Activated gamma-delta T cell treated with anti-CD3 and anti-CD28 coated beads, Interleukin-2, amount 50 U/mL, for 16 hours (primary cell): ENCODE measurements around the gene KRTAP12-1.

Experiments
- DNase-seq: peaks from one replicate; pipeline ENCODE4 v3.0.0-alpha.2; 2020; ENCODE audit warnings: low read depth

Gene KRTAP12-1

GRCh38 chr21:44681861-44682579 lies at the start of gene KRTAP12-1:
Gene KRTAP12-1 (minus strand): TSS chr21:44682163. CDS start chr21:44682123, 40 bp downstream.
- DNase-seq, result no peak

- no peak for DNase-seq
Observed at GRCh38 chr21:44730951-44731579, 49.1 kb upstream of the KRTAP12-1 start.

- no peak for DNase-seq
Observed at GRCh38 chr21:44730028-44730395, 48.0 kb upstream of the KRTAP12-1 start.

GRCh38 chr21:44729336-44730027 lies 47.5 kb upstream of the KRTAP12-1 start:
- no peak for DNase-seq

GRCh38 chr21:44728716-44729115 lies 46.8 kb upstream of the KRTAP12-1 start:
- DNase-seq, result no peak

- DNase-seq, result no peak
Observed at GRCh38 chr21:44727757-44728156, 45.8 kb upstream of the KRTAP12-1 start.

- no peak for DNase-seq
Observed at GRCh38 chr21:44727321-44727720, 45.4 kb upstream of the KRTAP12-1 start.

- DNase-seq, result no peak
Observed at GRCh38 chr21:44726826-44727225, 44.9 kb upstream of the KRTAP12-1 start.

- DNase-seq, result no peak
Observed at GRCh38 chr21:44724926-44725325, 43.0 kb upstream of the KRTAP12-1 start.

- DNase-seq, result no peak
Observed at GRCh38 chr21:44724196-44724595, 42.2 kb upstream of the KRTAP12-1 start.

GRCh38 chr21:44723177-44724131 lies 41.5 kb upstream of the KRTAP12-1 start:
- DNase-seq, result no peak

GRCh38 chr21:44722731-44723130 lies 40.8 kb upstream of the KRTAP12-1 start:
- DNase-seq, result no peak

- DNase-seq, result no peak
Observed at GRCh38 chr21:44720170-44720569, 38.2 kb upstream of the KRTAP12-1 start.

GRCh38 chr21:44718571-44718970 lies 36.6 kb upstream of the KRTAP12-1 start:
- DNase-seq, result no peak

- no peak for DNase-seq
Observed at GRCh38 chr21:44718093-44718492, 36.1 kb upstream of the KRTAP12-1 start.

GRCh38 chr21:44716984-44717383 lies 35.0 kb upstream of the KRTAP12-1 start:
- DNase-seq, result no peak

GRCh38 chr21:44714905-44715304 lies 32.9 kb upstream of the KRTAP12-1 start:
- no peak for DNase-seq

- no peak for DNase-seq
Observed at GRCh38 chr21:44713846-44714245, 31.9 kb upstream of the KRTAP12-1 start.

GRCh38 chr21:44713130-44713529 lies 31.2 kb upstream of the KRTAP12-1 start:
- DNase-seq, result no peak

- DNase-seq, result no peak
Observed at GRCh38 chr21:44712203-44713028, 30.5 kb upstream of the KRTAP12-1 start.
